Endothelial cell of umbilical vein (primary cell): ENCODE data around the gene TRPM3. TPM values are rescaled to one million over a fixed set of nuclear protein-coding genes. Genes with fewer than 3 reads are reported as not detected.

Source experiments
- BruUV-seq: library from RNA; stranded (reverse); fragments of 400-500 nt; replicated peaks from 2 replicates; lab custom pipeline; 2021; lab: Mats Ljungman, UMichigan
- CTCF ChIA-PET: fragments of 300-600, 350-600 bp; sonication (Branson Sonifier 250); formaldehyde crosslinking; loops from one replicate; lab custom pipeline; 2021; ENCODE audit warnings: antibody characterized with exemption, inconsistent platforms; lab: Charles Lee
- POLR2A ChIA-PET: fragments of 300-600, 350-600 bp; sonication (Branson Sonifier 250); formaldehyde crosslinking; loops from one replicate; lab custom pipeline; 2021; ENCODE audit warnings: antibody characterized with exemption, inconsistent platforms; lab: Charles Lee
- DNase-seq: peaks from one replicate; pipeline ENCODE4 v3.0.0-alpha.2; 2011; ENCODE audit warnings: low read depth, low spot score
- FAIRE-seq: peaks from 2 replicates; lab custom pipeline; 2011; peaks lifted over from hg19 to GRCh38; lab: Jason Lieb, UNC
- H2AFZ ChIP-seq: 2 replicates; pipeline ENCODE4 v1.6.0; 2012; ENCODE audit warnings: low read depth, low read length, control low read depth, inconsistent platforms
- H3K27ac ChIP-seq: 2 replicates; pipeline ENCODE4 v1.5.1; 2011; ENCODE audit warnings: low read depth, mild to moderate bottlenecking, control low read depth, low read length, moderate library complexity; ENCODE audit not compliant: insufficient read depth
- H3K27me3 ChIP-seq, 2 experiments: 2 replicates each; pipeline versions ENCODE4 v1.6.0 to v1.6.1; 2011; ENCODE audit warnings: low read length in 2 of 2, mixed read lengths in 1 of 2; ENCODE audit not compliant: control insufficient read depth in 2 of 2, insufficient read depth in 2 of 2
- H3K36me3 ChIP-seq, 2 experiments: 2 replicates in 1 of 2; 3 replicates in 1 of 2; pipeline ENCODE4 v1.5.1; 2011; ENCODE audit warnings: low read length in 2 of 2, mild to moderate bottlenecking in 1 of 2, moderate library complexity in 1 of 2; ENCODE audit not compliant: control insufficient read depth in 2 of 2, insufficient read depth in 2 of 2; ENCODE audit errors: extremely low read depth in 1 of 2
- H3K4me1 ChIP-seq: 3 replicates; pipeline ENCODE4 v1.5.1; 2011; ENCODE audit warnings: mild to moderate bottlenecking, low read length; ENCODE audit not compliant: control insufficient read depth, insufficient read depth; ENCODE audit errors: extremely low read depth
- H3K4me2 ChIP-seq: 2 replicates; pipeline ENCODE4 v1.6.1; 2011; ENCODE audit warnings: low read length, control low read depth, mixed read lengths; ENCODE audit not compliant: insufficient read depth
- H3K4me3 ChIP-seq, 3 experiments: fragments of 200-600 bp in 1 of 3; sonication (generic), shearing (Covaris generic) in 1 of 3; replicated peaks in 1 of 3; 2 replicates each; pipeline ENCODE4 v1.5.1; 2011 to 2016; ENCODE audit warnings: control low read depth in 3 of 3, low read length in 3 of 3, mild to moderate bottlenecking in 2 of 3, inconsistent platforms in 1 of 3, low read depth in 1 of 3, moderate library complexity in 1 of 3; ENCODE audit not compliant: insufficient read depth in 1 of 3
- H3K79me2 ChIP-seq: 2 replicates; pipeline ENCODE4 v1.6.0; 2012; ENCODE audit warnings: low read length, inconsistent platforms; ENCODE audit not compliant: control insufficient read depth, insufficient read depth
- H3K9ac ChIP-seq: replicated peaks from 2 replicates; pipeline ENCODE3; 2011; ENCODE audit warnings: low read length, control low read depth; ENCODE audit not compliant: insufficient read depth; ENCODE audit errors: extremely low read depth
- H3K9me1 ChIP-seq: replicated peaks from 3 replicates; pipeline ENCODE4 v1.6.0; 2011; ENCODE audit warnings: mild to moderate bottlenecking, low read length; ENCODE audit not compliant: control insufficient read depth, insufficient read depth; ENCODE audit errors: extremely low read depth
- H3K9me3 ChIP-seq: replicated peaks from 2 replicates; pipeline ENCODE4 v1.5.1; 2012; ENCODE audit warnings: low read length, inconsistent platforms; ENCODE audit not compliant: control insufficient read depth, insufficient read depth
- H4K20me1 ChIP-seq: replicated peaks from 2 replicates; pipeline ENCODE3; 2011; ENCODE audit warnings: mild to moderate bottlenecking, low read length; ENCODE audit not compliant: control insufficient read depth, insufficient read depth; ENCODE audit errors: extremely low read depth
- CTCF ChIP-seq, 2 donors: IDR thresholded peaks; 1 replicate in 1 of 2; 2 replicates in 1 of 2; pipeline ENCODE4 v1.5.1; 2011; ENCODE audit warnings: low read length in 2 of 2, mild to moderate bottlenecking in 2 of 2, moderate library complexity in 2 of 2, control low read depth in 1 of 2, inconsistent platforms in 1 of 2, low read depth in 1 of 2; ENCODE audit not compliant: insufficient read depth in 1 of 2; ENCODE audit errors: extremely low read depth in 1 of 2
- EZH2 ChIP-seq: IDR thresholded peaks from 2 replicates; pipeline ENCODE4 v1.6.1; 2012; ENCODE audit warnings: borderline replicate concordance, low read depth, mild to moderate bottlenecking, moderate library complexity, low read length, inconsistent platforms; ENCODE audit not compliant: severe bottlenecking
- FOS ChIP-seq: IDR thresholded peaks from 2 replicates; pipeline ENCODE4 v1.6.1; 2011; ENCODE audit warnings: mild to moderate bottlenecking, low read length, moderate library complexity, borderline replicate concordance; ENCODE audit not compliant: insufficient read depth
- GATA2 ChIP-seq: IDR thresholded peaks from 2 replicates; pipeline ENCODE4 v1.7.0; 2011; ENCODE audit warnings: low read depth, mild to moderate bottlenecking, moderate library complexity, mixed read lengths, low read length; ENCODE audit not compliant: insufficient read length, insufficient read depth
- JUN ChIP-seq: IDR thresholded peaks from 2 replicates; pipeline ENCODE4 v1.6.1; 2011; ENCODE audit warnings: borderline replicate concordance, low read depth; ENCODE audit not compliant: insufficient read length, insufficient read depth
- MAX ChIP-seq: IDR thresholded peaks from 2 replicates; pipeline ENCODE4 v1.6.1; 2011; ENCODE audit not compliant: insufficient read depth, insufficient read length
- MYC ChIP-seq: IDR thresholded peaks from one replicate; pipeline ENCODE4 v1.6.1; 2011; ENCODE audit warnings: mild to moderate bottlenecking, low read depth, low read length
- POLR2A ChIP-seq: IDR thresholded peaks from 2 replicates; pipeline ENCODE4 v1.6.1; 2012; ENCODE audit warnings: low read depth, mild to moderate bottlenecking, control low read depth, low read length
- POLR2AphosphoS5 ChIP-seq: IDR thresholded peaks from 2 replicates; pipeline ENCODE4 v1.6.1; 2012; ENCODE audit warnings: low read depth, mild to moderate bottlenecking, control low read depth, low read length, moderate library complexity; ENCODE audit not compliant: insufficient read depth
- dilution Hi-C: fragments of 300-500 bp; cut with MboI; formaldehyde crosslinking; loops from one replicate; pipeline ENCODE4 v1.15.0; 2019; ENCODE audit warnings: low sequenced_read_pairs; ENCODE audit not compliant: extremely low pct_ligation_motif_present
- intact Hi-C: fragments of 100-400 bp; cut with micrococcal nuclease; formaldehyde crosslinking; loops from one replicate; pipeline ENCODE4 v1.10.0; 2022
- polyA plus RNA-seq, 4 experiments: library from polyadenylated mRNA; depleted of rRNA in 3 of 4; stranded (reverse) in 3 of 4; unstranded in 1 of 4; fragments of >200 nt; gene quantifications; 2 replicates each; pipeline versions ENCODE4 v1.2.1 to v1.2.3, GENCODE V29; 2011 to 2012; ENCODE audit warnings: missing spikeins in 1 of 4
- total RNA-seq: library from RNA; stranded (reverse); gene quantifications from 2 replicates; pipeline ENCODE4 v1.2.3, GENCODE V29; 2021

The TRPM3 gene
- total and polyA plus RNA-seq, 2 donors (not counting 3 experiments of a cell fraction or from before 2014, with no cell fraction given) = 0.17 to 0.33 TPM

GRCh38 chr9:70540016-70540415 is 581.4 kb downstream of the TRPM3 start:
- TF ChIP-seq MAX (no peak), MYC (no peak), FOS (no peak), POLR2AphosphoS5 (no peak), JUN (no peak), EZH2 (no peak), GATA2 (no peak), CTCF (IDR thresholded peaks at IDR 0.05; ENCODE audit: extremely low read depth in 1 of 2, insufficient read depth in 1 of 2, low read depth in 1 of 2, low read length in 2 of 2) (no peak), POLR2A (no peak)
- no peaks in the 10 kb centered on the region for H3K27me3 ChIP-seq
- H3K27ac ChIP-seq = no peak overlapping the region
- no peaks in the 10 kb centered on the region for H3K79me2 ChIP-seq
- ChIA-PET CTCF (interaction anchor here (1.1 to 1.7 kb wide), 2 partner anchors 55 to 63 kb away, joined by 3 to 4 read pairs; no protein-coding TSS in a partner anchor), POLR2A (no interaction called here)
- intact Hi-C loops (no loop called here), dilution Hi-C loops (no loop called here)
- H3K9ac ChIP-seq = no peak overlapping the region
- no peak overlapping the region for H3K4me2 ChIP-seq
- no peaks in the 10 kb centered on the region for H4K20me1 ChIP-seq
- no peak overlapping the region for H2AFZ ChIP-seq
- no peaks in the 10 kb centered on the region for H3K36me3 ChIP-seq
- H3K9me1 ChIP-seq = no peaks in the 10 kb centered on the region
- H3K4me1 ChIP-seq = no peaks in the 10 kb centered on the region
- H3K9me3 ChIP-seq = no peaks in the 10 kb centered on the region
- no peak for FAIRE-seq
- DNase-seq = no peak
- no TSS peak for BruUV-seq
- H3K4me3 ChIP-seq = no peak overlapping the region
